Measurements from ENCODE around the gene ISCA1. TPM values are rescaled to one million over a fixed set of nuclear protein-coding genes. Genes with fewer than 3 reads are reported as not detected.
A peak's percentile ranks its signal among the peaks of the same experiment; 100 is the strongest.

ISCA1 gene
- polyA plus RNA-seq, 3 donors: 59.5 to 67.9 (median 62.3) TPM

DNA sequence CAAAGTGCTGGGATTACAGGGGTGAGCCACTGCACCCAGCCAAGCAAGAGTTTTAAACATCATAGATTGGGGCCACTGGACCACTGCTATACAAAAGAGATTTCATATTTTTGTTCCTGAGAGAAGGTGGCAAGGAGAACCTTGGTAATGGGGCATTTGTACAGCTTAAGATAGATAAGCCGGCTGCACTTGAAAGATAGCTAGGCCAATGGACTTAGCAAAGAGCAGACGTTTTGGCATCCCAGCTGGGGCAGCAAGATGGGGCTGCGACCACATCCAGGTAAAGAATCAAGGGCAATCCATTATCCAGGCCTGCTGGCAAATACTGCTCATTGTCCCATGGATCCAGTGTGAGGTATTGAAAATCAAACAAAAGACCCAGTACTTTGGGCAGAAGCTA, 3.9 kb upstream of the ISCA1 start:
- DNase-seq (ENCODE audit: low read depth in 3 of 3, low spot score in 2 of 3): no peak

DNA sequence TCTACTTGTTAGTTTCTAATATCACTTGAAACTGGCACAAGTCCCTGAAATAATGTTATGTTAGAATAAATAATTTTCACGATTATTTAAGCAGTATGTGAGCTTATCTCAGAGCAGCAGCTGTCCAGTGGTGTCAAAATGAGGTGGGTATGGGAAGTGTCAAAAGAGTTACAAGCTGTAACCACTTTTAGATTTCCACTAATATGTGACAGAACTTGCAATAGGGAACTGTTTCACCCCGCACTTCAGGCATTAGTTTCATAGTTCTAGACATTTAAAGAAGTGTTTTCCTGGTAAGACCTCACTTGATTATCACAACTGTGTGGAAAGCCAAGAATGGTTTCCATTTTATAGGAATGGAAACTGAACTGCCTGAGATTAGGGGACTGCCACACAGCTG, 2.9 kb upstream of the ISCA1 start:
- DNase-seq (ENCODE audit: low read depth in 3 of 3, low spot score in 2 of 3): no peak

GRCh38 chr9:86282979-86283535, 719 bp upstream of the ISCA1 start:
- DNase-seq (ENCODE audit: low read depth in 3 of 3, low spot score in 2 of 3): no peak

- DNase-seq (ENCODE audit: low read depth in 3 of 3, low spot score in 2 of 3): peak in 1 of 3 donors; percentile 26
Observed at GRCh38 chr9:86281593-86282076, 703 bp downstream of the ISCA1 start.

DNA sequence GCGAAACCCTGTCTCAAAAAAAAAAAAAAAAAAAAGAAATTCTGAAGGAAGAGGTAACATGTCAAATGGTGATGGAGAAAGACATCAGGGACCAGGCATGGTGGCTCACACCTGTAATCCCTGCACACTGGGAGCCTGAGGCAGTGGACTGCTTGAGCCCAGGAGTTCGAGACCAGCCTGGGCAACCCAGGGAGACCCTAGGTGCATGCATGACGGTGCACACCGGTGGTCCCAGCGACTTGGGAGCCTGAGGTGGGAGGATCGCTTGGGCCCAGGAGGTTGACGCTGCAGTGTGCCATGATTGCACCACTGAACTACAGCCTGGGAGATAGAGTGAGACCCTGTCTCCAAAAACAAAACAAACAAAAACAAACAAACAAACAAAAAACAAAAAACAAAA, 1.8 kb downstream of the ISCA1 start:
- no peak for DNase-seq (ENCODE audit: low read depth in 3 of 3, low spot score in 2 of 3)

DNA sequence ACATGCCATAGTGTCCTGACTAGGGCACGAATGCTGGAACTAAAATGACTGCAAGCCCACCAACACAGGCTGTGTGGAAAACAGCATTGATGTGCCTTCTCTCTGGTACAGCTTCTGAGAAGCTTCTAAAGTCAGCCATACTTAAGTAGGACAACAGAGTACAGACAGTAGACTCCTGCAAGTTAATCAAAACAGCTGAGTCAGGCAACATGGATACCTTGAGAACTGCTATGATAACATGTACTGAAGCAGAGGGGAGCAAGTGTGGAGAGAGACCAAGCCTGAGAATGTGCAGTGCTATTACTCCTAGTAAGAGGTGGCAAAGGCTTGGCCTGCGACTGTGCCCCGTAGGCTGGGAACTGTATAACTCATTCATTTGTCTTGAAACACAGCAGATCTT, 2.5 kb downstream of the ISCA1 start:
- DNase-seq (ENCODE audit: low read depth in 3 of 3, low spot score in 2 of 3): no peak

GRCh38 chr9:86277072-86277471, 5.3 kb downstream of the ISCA1 start:
- DNase-seq (ENCODE audit: low read depth in 3 of 3, low spot score in 2 of 3): no peak

GRCh38 chr9:86275962-86276361, 6.4 kb downstream of the ISCA1 start:
- DNase-seq (ENCODE audit: low read depth in 3 of 3, low spot score in 2 of 3): no peak

DNA sequence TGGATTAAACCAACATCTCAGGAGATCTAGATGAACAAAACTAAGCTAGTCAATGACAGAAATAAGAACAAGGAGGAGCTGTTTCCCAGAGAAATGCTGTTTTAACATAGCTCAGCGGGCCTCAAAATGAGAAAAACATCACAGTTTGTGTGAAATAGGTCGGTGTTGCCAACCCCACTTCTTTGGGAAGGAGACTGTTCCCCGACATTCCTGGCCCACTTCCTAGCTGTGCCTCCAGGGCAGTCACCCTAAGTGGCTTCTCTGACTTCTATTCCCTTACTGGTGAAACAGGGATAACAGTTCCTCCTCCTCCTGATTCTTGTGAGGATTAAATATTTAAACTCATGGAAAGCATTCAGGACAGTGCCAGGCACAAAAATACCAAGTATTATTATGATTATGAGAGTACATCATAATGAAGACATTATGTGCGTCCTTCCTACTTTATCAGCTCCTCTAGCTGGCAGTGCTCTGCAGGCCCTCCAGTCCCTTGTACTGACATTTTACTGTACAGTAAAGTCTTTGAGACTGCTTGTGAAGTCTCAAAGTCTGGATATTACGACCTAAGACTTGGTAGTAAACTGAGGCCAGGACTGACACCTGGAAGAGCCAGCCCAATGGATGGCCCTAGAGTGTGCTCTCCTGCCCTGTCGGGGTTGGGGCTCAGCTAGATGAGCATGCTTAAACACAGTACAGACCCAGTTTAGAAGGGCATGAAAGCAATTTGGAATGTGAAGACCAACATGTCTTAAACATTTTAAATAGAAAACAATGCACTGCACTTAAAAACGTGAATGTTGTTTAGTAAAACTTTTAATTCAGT, 7.3 kb downstream of the ISCA1 start:
- no peak for DNase-seq (ENCODE audit: low read depth in 3 of 3, low spot score in 2 of 3)

DNA sequence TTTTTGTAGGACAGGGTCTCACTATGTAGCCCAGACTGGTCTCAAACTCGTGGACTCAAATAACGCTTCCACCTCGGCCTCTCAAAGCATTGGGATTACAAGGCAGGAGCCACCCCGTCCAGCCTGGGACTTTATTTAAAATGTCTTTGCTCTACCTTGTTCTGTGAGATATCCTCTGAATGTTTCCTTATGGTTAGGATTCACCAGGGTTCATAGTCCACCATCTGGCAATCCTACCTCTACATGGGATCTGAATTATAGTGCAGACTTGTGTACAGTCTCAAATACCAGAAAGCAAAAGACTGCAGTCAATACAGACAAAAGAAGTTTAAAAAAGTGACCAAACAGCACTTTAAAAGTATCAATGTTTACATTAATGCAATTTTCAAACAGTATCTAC, 10.1 kb downstream of the ISCA1 start:
- no peak for DNase-seq (ENCODE audit: low read depth in 3 of 3, low spot score in 2 of 3)

GRCh38 chr9:86263876-86264275, 18.5 kb downstream of the ISCA1 start:
- DNase-seq (ENCODE audit: low read depth in 3 of 3, low spot score in 2 of 3): no peak

DNA sequence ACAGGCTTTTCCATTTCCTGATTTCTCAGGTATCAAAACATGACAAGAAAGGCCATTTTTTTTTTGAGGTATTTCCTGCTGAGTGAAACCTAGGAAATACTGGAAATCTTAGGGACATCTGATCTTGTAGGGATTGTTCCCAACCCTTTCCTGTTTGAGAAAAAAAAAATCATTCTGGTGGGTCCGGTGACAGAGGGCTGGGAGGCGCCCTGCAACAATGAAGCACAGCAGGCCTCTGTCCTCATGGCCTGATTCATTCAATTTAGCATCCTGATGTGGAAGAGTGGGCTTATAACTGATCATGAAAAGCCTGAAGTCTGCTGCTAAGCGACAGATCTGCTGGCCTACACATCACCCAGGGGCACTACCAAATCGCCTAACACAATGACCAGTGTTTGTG, 19.8 kb downstream of the ISCA1 start:
- no peak for DNase-seq (ENCODE audit: low read depth in 3 of 3, low spot score in 2 of 3)

- DNase-seq (ENCODE audit: low read depth in 3 of 3, low spot score in 2 of 3): no peak
Observed at GRCh38 chr9:86259557-86259956, 22.8 kb downstream of the ISCA1 start, which contains the start of gene C9orf153. Gene C9orf153 (minus strand): TSS chr9:86259657. CDS start chr9:86229603, 30,054 bp downstream.

- DNase-seq (ENCODE audit: low read depth in 3 of 3, low spot score in 2 of 3): no peak
Observed at GRCh38 chr9:86257391-86257790, 24.9 kb downstream of the ISCA1 start.

DNA sequence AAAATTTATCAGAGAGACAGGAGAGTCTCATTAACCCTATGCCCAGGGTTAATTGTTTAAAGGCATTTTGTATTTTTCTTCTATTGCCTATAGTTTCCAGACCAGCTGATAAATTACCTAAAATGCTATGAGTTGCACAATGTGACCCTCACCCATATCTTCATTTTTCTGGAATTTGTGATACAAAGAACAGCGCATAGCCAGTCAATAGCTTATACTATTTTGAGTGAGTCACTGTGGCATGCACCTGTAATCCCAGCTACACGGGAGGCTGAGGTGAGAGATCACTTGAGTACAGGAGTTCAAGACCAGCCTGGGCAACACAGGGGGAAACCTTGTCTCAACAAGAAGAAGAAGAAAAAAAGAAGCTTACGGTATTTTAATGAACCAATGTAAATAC, 25.7 kb downstream of the ISCA1 start:
- DNase-seq (ENCODE audit: low read depth in 3 of 3, low spot score in 2 of 3): no peak

- DNase-seq (ENCODE audit: low read depth in 3 of 3, low spot score in 2 of 3): no peak
Observed at GRCh38 chr9:86253577-86253976, 28.8 kb downstream of the ISCA1 start.

GRCh38 chr9:86252870-86253269, 29.5 kb downstream of the ISCA1 start:
- DNase-seq (ENCODE audit: low read depth in 3 of 3, low spot score in 2 of 3): no peak

GRCh38 chr9:86250123-86250522, 32.2 kb downstream of the ISCA1 start:
- no peak for DNase-seq (ENCODE audit: low read depth in 3 of 3, low spot score in 2 of 3)

DNA sequence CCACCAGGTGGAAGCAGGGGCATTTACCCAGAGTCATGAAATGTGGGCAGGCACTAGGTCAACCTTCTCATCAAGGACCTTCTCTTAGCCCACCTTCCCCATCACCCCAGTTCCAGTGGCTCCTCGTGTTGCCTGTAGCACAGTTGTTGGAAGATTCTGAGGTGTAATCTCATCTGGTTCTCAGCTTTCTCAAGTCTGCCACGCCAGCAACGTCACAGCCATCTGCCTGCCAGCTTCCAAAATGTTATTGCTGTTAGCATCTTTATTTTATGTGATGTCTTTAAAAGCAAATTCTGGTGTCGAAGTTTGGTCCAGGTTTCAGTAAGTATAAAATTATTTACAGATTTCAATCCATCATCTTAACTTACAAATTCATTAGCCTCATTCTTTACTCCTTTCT, 33.6 kb downstream of the ISCA1 start:
- no peak for DNase-seq (ENCODE audit: low read depth in 3 of 3, low spot score in 2 of 3)

DNA sequence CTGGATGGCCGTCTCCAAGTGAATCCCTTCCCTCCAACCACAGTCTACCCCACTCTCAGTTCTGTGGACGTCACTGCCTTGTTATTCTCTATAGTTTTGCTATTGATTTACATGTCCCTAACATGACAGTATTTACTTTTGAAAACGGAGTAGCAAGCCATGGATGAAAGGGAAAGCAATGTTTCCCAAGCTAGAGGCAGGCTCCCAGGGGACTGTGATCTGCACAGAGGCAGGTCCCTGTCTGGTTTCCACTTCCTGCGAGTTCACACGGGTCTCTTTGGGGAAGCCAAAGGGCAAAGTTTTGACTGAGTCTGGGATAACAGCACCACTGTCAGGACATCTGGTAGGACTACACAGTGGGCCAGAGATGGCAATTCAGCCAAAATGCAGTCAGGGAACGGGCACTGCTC, 35.6 kb downstream of the ISCA1 start:
- DNase-seq (ENCODE audit: low read depth in 3 of 3, low spot score in 2 of 3): no peak

DNA sequence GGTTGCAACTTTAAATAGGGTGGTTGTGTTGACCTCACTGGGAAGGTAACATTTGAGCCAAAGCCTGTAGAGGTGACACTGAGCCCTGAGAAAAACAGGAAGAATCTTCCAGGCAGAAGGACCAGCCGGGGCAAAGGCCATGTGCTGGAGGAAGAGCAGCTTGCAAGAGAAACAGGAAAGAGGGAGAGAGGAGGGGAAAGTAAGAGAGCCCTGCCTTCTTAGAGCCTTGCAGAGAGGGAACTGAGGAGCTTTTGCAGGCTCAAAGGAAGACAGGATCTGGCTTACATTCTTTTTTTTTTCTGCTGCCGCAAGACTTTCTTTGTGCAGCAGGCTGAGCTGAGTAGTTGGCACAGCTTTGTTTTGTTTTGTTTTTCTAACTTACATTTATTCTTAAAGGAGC, 40.3 kb downstream of the ISCA1 start:
- DNase-seq (ENCODE audit: low read depth in 3 of 3, low spot score in 2 of 3): no peak

DNA sequence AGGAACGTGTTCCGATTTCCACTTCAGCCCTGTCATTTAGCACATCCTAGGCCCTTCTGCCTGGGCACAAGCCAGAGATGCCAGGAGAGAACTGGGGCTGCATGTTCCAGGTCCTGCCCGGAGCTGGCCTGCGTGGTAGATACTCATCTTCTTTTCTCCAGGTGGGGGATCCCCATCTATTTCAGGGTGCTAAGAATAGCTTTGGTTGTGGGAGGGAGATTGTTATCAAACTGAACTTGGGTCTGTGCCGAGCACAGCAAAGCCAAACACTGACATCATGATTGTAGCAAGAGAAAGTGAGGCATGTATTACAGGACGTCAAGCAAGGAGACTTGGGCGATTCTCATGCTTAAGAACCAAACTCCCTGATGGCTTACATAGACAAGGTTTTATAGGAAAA, 41.1 kb downstream of the ISCA1 start:
- no peak for DNase-seq (ENCODE audit: low read depth in 3 of 3, low spot score in 2 of 3)

All from right renal cortex interstitium (tissue), 3 donors.